Left hindlimb (tissue), 1 donor: ENCODE measurements around the gene ANKRD39.

Experiments
- DNase-seq: peaks from one replicate; pipeline ENCODE4 v3.0.0-alpha.2; 2018

ANKRD39 gene

GRCh38 chr2:96887493-96888012 is 29.7 kb upstream of the ANKRD39 start:
- DNase-seq, result peak; percentile 80

GRCh38 chr2:96885432-96886347 is 27.9 kb upstream of the ANKRD39 start:
- no peak for DNase-seq

GRCh38 chr2:96884299-96885094 is 26.7 kb upstream of the ANKRD39 start:
- DNase-seq, result no peak

GRCh38 chr2:96883306-96883705 is 25.5 kb upstream of the ANKRD39 start:
- no peak for DNase-seq

GRCh38 chr2:96882906-96883305 is 25.1 kb upstream of the ANKRD39 start:
- no peak for DNase-seq

- no peak for DNase-seq
Measured at GRCh38 chr2:96882230-96882629, 24.4 kb upstream of the ANKRD39 start.

- DNase-seq, result no peak
Measured at GRCh38 chr2:96881349-96882195, 23.8 kb upstream of the ANKRD39 start.

- no peak for DNase-seq
Measured at GRCh38 chr2:96880891-96881273, 23.1 kb upstream of the ANKRD39 start.

GRCh38 chr2:96879545-96880040 is 21.8 kb upstream of the ANKRD39 start:
- DNase-seq, result no peak

GRCh38 chr2:96878796-96879544 is 21.2 kb upstream of the ANKRD39 start:
- no peak for DNase-seq

- DNase-seq, result no peak
Measured at GRCh38 chr2:96878171-96878570, 20.4 kb upstream of the ANKRD39 start.

GRCh38 chr2:96877631-96878092 is 19.8 kb upstream of the ANKRD39 start:
- no peak for DNase-seq

GRCh38 chr2:96877042-96877451 is 19.2 kb upstream of the ANKRD39 start:
- DNase-seq, result no peak

- no peak for DNase-seq
Measured at GRCh38 chr2:96876269-96877041, 18.6 kb upstream of the ANKRD39 start.

- no peak for DNase-seq
Measured at GRCh38 chr2:96875498-96876268, 17.9 kb upstream of the ANKRD39 start.

GRCh38 chr2:96874198-96874831 is 16.5 kb upstream of the ANKRD39 start:
- no peak for DNase-seq

GRCh38 chr2:96873651-96874096 is 15.9 kb upstream of the ANKRD39 start:
- DNase-seq, result peak; percentile 36

GRCh38 chr2:96872591-96873349 is 15.0 kb upstream of the ANKRD39 start:
- peak; percentile 28 for DNase-seq
